Neuronal stem cell (in vitro differentiated cells): ENCODE data around the gene CCDC106.

Source experiments
- DNase-seq: peaks from one replicate; pipeline ENCODE4 v3.0.0-alpha.2; 2013; ENCODE audit warnings: low spot score
- H2AFZ ChIP-seq: one replicate; pipeline ENCODE4 v1.6.1; 2013; ENCODE audit warnings: mild to moderate bottlenecking, low read length, inconsistent platforms
- H2AK5ac ChIP-seq: 2 replicates; pipeline ENCODE4 v1.6.1; 2013; ENCODE audit warnings: low read depth, mild to moderate bottlenecking, inconsistent platforms, low read length, moderate library complexity, mixed read lengths
- H2BK120ac ChIP-seq: 2 replicates; pipeline ENCODE4 v1.6.1; 2013; ENCODE audit warnings: low read depth, mild to moderate bottlenecking, inconsistent platforms, low read length, moderate library complexity, mixed read lengths
- H2BK12ac ChIP-seq: one replicate; pipeline ENCODE4 v1.6.1; 2013; ENCODE audit warnings: low read length, inconsistent platforms
- H2BK15ac ChIP-seq: 2 replicates; pipeline ENCODE4 v1.6.1; 2013; ENCODE audit warnings: mild to moderate bottlenecking, low read length, inconsistent platforms, mixed read lengths
- H2BK5ac ChIP-seq: one replicate; pipeline ENCODE4 v1.6.1; 2013; ENCODE audit warnings: inconsistent platforms, mild to moderate bottlenecking, low read length, moderate library complexity
- H3K14ac ChIP-seq: one replicate; pipeline ENCODE4 v1.6.1; 2013; ENCODE audit warnings: low read length, inconsistent platforms
- H3K18ac ChIP-seq: 2 replicates; pipeline ENCODE4 v1.6.1; 2013; ENCODE audit warnings: low read length, inconsistent platforms
- H3K23ac ChIP-seq: 2 replicates; pipeline ENCODE4 v1.6.1; 2013; ENCODE audit warnings: low read depth, mild to moderate bottlenecking, mixed read lengths, low read length, inconsistent platforms; ENCODE audit not compliant: poor library complexity
- H3K27ac ChIP-seq: replicated peaks from 3 replicates; pipeline ENCODE4 v1.5.1; 2013; ENCODE audit warnings: low read length, inconsistent platforms
- H3K27me3 ChIP-seq, 3 experiments: 2 replicates each; pipeline ENCODE4 v1.6.1; 2013; ENCODE audit warnings: low read length in 3 of 3, mild to moderate bottlenecking in 2 of 3, inconsistent platforms in 1 of 3, low read depth in 1 of 3, mixed read lengths in 1 of 3, moderate library complexity in 1 of 3; ENCODE audit not compliant: control insufficient read depth in 3 of 3, insufficient read depth in 3 of 3
- H3K36me3 ChIP-seq, 2 donors: replicated peaks in 1 of 2; 2 replicates each; pipeline ENCODE4 v1.6.1; 2013; ENCODE audit warnings: low read length in 2 of 2; ENCODE audit not compliant: control insufficient read depth in 2 of 2, insufficient read depth in 2 of 2
- H3K4ac ChIP-seq: 2 replicates; pipeline ENCODE4 v1.6.1; 2013; ENCODE audit warnings: inconsistent platforms, mild to moderate bottlenecking, low read length, moderate library complexity
- H3K4me1 ChIP-seq, 2 donors: 1 replicate in 1 of 2; 2 replicates in 1 of 2; pipeline ENCODE4 v1.6.1; 2013; ENCODE audit warnings: low read length in 2 of 2, low read depth in 1 of 2; ENCODE audit not compliant: control insufficient read depth in 2 of 2, insufficient read depth in 1 of 2
- H3K4me2 ChIP-seq: one replicate; pipeline ENCODE4 v1.6.1; 2013; ENCODE audit warnings: mild to moderate bottlenecking, low read length, inconsistent platforms; ENCODE audit not compliant: insufficient read depth, poor library complexity, severe bottlenecking
- H3K4me3 ChIP-seq, 2 donors: 2 replicates each; pipeline ENCODE4 v1.5.1; 2013; ENCODE audit warnings: low read length in 2 of 2, mild to moderate bottlenecking in 2 of 2, inconsistent platforms in 1 of 2, moderate library complexity in 1 of 2
- H3K79me1 ChIP-seq: one replicate; pipeline ENCODE4 v1.6.1; 2013; ENCODE audit warnings: low read depth, mild to moderate bottlenecking, inconsistent platforms, low read length, moderate library complexity
- H3K9ac ChIP-seq: one replicate; pipeline ENCODE4 v1.6.1; 2013; ENCODE audit warnings: mild to moderate bottlenecking, low read depth, low read length, inconsistent platforms; ENCODE audit not compliant: poor library complexity
- H3K9me3 ChIP-seq, 2 donors: replicated peaks in 1 of 2; 2 replicates each; pipeline versions ENCODE3 to v1.6.1; 2013; ENCODE audit warnings: low read length in 2 of 2, mild to moderate bottlenecking in 2 of 2, inconsistent platforms in 1 of 2, low read depth in 1 of 2, mixed read lengths in 1 of 2, moderate library complexity in 1 of 2; ENCODE audit not compliant: control insufficient read depth in 2 of 2, insufficient read depth in 1 of 2
- H4K8ac ChIP-seq: one replicate; pipeline ENCODE4 v1.6.1; 2013; ENCODE audit warnings: low read depth, mild to moderate bottlenecking, inconsistent platforms, low read length, moderate library complexity
- H4K91ac ChIP-seq: one replicate; pipeline ENCODE4 v1.6.1; 2013; ENCODE audit warnings: low read length, low read depth, mild to moderate bottlenecking, inconsistent platforms; ENCODE audit not compliant: poor library complexity
- WGBS, 2 donors: extraction: QIAGEN DNeasy Blood & Tissue Kit; methylation state at CpG; one replicate each; pipeline ENCODE4 v1.1.7; 2013; ENCODE audit warnings: missing lambda C conversion rate in 2 of 2, mixed read lengths in 1 of 2; ENCODE audit not compliant: insufficient read length in 2 of 2, insufficient replicate concordance in 1 of 2; ENCODE audit errors: extremely low coverage in 2 of 2; 5-methylcytosine and 5-hydroxymethylcytosine counted together

The CCDC106 gene

GRCh38 chr19:55670280-55671053 lies 22.5 kb downstream of the CCDC106 start:
- no peak for DNase-seq
- Histone ChIP-seq H4K91ac (peak overlapping the region; percentile 100), H3K4me2 (peak overlapping the region; percentile 25), H2AK5ac (peak overlapping the region; percentile 95), H3K27me3 (no peaks in the 10 kb centered on the region), H3K79me1 (peaks cover 35% of the 10 kb centered on the region), H2BK120ac (peak overlapping the region; percentile 96), H3K9ac (peak overlapping the region; percentile 96), H3K4ac (peak overlapping the region; percentile 100), H2AFZ (no peak overlapping the region), H3K36me3 (peaks cover 55 to 81% of the 10 kb centered on the region in 2 donors), H2BK5ac (peak overlapping the region; percentile 11), H3K14ac (peak overlapping the region; percentile 100), H3K9me3 (no peaks in the 10 kb centered on the region), H3K18ac (peak overlapping the region; percentile 99), H2BK15ac (peak overlapping the region; percentile 89), H2BK12ac (peak overlapping the region; percentile 100), H3K27ac (no peak overlapping the region), H4K8ac (peak overlapping the region; percentile 100), H3K4me1 (peaks cover 5 to 13% of the 10 kb centered on the region in 2 donors), H3K23ac (peak overlapping the region; percentile 100), H3K4me3 (peak overlapping the region in 1 of 2 donors; percentile 4)
- WGBS, 2 donors: no CpG with 5 or more reads among the region's 23 CpGs

GRCh38 chr19:55671054-55671378 lies 23.0 kb downstream of the CCDC106 start:
- Histone ChIP-seq H2BK120ac (no peak overlapping the region), H2BK12ac (no peak overlapping the region), H3K4ac (no peak overlapping the region), H3K9me3 (no peaks in the 10 kb centered on the region), H3K23ac (no peak overlapping the region), H3K36me3 (peaks cover 52 to 76% of the 10 kb centered on the region in 2 donors), H3K79me1 (peaks cover 32% of the 10 kb centered on the region), H2BK15ac (no peak overlapping the region), H2BK5ac (peak overlapping the region; percentile 11), H3K27ac (no peak overlapping the region), H2AK5ac (no peak overlapping the region), H3K4me3 (no peak overlapping the region), H4K8ac (no peak overlapping the region), H3K18ac (no peak overlapping the region), H3K9ac (no peak overlapping the region), H4K91ac (no peak overlapping the region), H3K14ac (no peak overlapping the region), H2AFZ (no peak overlapping the region), H3K4me2 (no peak overlapping the region), H3K4me1 (peaks cover 8 to 15% of the 10 kb centered on the region in 2 donors), H3K27me3 (no peaks in the 10 kb centered on the region)
- no peak for DNase-seq
- WGBS, 2 donors: no CpG with 5 or more reads among the region's 2 CpGs

GRCh38 chr19:55672418-55672817 lies 24.4 kb downstream of the CCDC106 start:
- no peak overlapping the region for H3K4ac ChIP-seq
- no peak overlapping the region for H2BK12ac ChIP-seq
- no peak overlapping the region for H3K4me2 ChIP-seq
- H3K18ac ChIP-seq: no peak overlapping the region
- no peak overlapping the region for H2BK120ac ChIP-seq
- no CpG with 5 or more reads among the region's 5 CpGs for WGBS, 2 donors
- H3K9me3 ChIP-seq: no peaks in the 10 kb centered on the region
- H4K91ac ChIP-seq: no peak overlapping the region
- no peak for DNase-seq
- no peaks in the 10 kb centered on the region for H3K27me3 ChIP-seq
- no peak overlapping the region for H3K4me3 ChIP-seq
- H2BK5ac ChIP-seq: no peak overlapping the region
- no peak overlapping the region for H3K23ac ChIP-seq
- H4K8ac ChIP-seq: no peak overlapping the region
- H2AK5ac ChIP-seq: no peak overlapping the region
- no peak overlapping the region for H3K9ac ChIP-seq
- H3K14ac ChIP-seq: no peak overlapping the region
- H3K36me3 ChIP-seq: peaks cover 38 to 70% of the 10 kb centered on the region in 2 donors
- H3K79me1 ChIP-seq: peaks cover 23% of the 10 kb centered on the region
- no peak overlapping the region for H2BK15ac ChIP-seq
- H3K27ac ChIP-seq: no peak overlapping the region
- H3K4me1 ChIP-seq: peaks cover 8 to 23% of the 10 kb centered on the region in 2 donors
- H2AFZ ChIP-seq: no peak overlapping the region

- no peak overlapping the region for H3K18ac ChIP-seq
- no peak overlapping the region for H2AK5ac ChIP-seq
- WGBS, 2 donors: no CpG with 5 or more reads among the region's 9 CpGs
- no peak overlapping the region for H3K27ac ChIP-seq
- H3K23ac ChIP-seq: no peak overlapping the region
- H3K36me3 ChIP-seq: peaks cover 36 to 70% of the 10 kb centered on the region in 2 donors
- no peak overlapping the region for H2BK15ac ChIP-seq
- H3K79me1 ChIP-seq: peaks cover 20% of the 10 kb centered on the region
- H2AFZ ChIP-seq: no peak overlapping the region
- no peak overlapping the region for H3K14ac ChIP-seq
- H3K4ac ChIP-seq: no peak overlapping the region
- DNase-seq: no peak
- no peaks in the 10 kb centered on the region for H3K9me3 ChIP-seq
- no peak overlapping the region for H3K4me3 ChIP-seq
- no peak overlapping the region for H4K91ac ChIP-seq
- H3K4me1 ChIP-seq: peaks cover 8 to 23% of the 10 kb centered on the region in 2 donors
- no peak overlapping the region for H3K9ac ChIP-seq
- no peak overlapping the region for H4K8ac ChIP-seq
- H3K27me3 ChIP-seq: no peaks in the 10 kb centered on the region
- H2BK120ac ChIP-seq: no peak overlapping the region
- H3K4me2 ChIP-seq: no peak overlapping the region
- H2BK12ac ChIP-seq: no peak overlapping the region
- no peak overlapping the region for H2BK5ac ChIP-seq
Observed at GRCh38 chr19:55673465-55673864, 25.5 kb downstream of the CCDC106 start.
